ENCODE results near the gene BTN3A1.

GRCh38 chr6:26355366-26355765, 46.7 kb upstream of the BTN3A1 start:
- no peak for TF ChIP-seq CTCF (IDR thresholded peaks at IDR 0.05 in 4 of 5, conservative IDR thresholded peaks at IDR 0.05 in 1 of 5)
- TF ChIP-seq POLR2A (IDR thresholded peaks at IDR 0.05) = no peak
